ENCODE data around the gene WFDC10B.
"Not testable (repeated sequence)": the region's sequence is repeated elsewhere in the genome, so short reads cannot be mapped to it uniquely, and the experiment has no call there.

WFDC10B gene

GRCh38 chr20:45647441-45648050, 57.3 kb downstream of the WFDC10B start:
- DNase-seq (ENCODE audit: low spot score), result no peak

DNA sequence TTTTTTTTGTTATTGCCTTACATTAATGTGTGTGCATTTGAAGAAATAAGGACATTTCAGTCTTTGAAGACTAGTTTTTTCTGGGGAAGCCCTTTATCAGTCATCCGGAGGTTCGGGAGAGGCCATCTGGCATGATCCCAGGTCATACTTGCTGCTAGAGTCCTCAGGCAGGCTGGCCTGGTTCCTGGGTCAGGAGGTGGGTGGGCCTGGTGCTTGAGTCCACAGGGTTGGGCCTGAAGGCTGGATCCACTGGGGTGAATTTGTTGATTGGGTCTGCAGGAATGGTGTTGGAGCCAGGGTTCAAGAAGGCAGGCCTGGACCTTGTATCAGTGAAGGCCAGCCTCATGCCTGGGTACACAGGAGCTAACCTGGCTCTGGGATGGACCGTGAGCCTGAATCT, 57.9 kb downstream of the WFDC10B start:
- no peak for DNase-seq (ENCODE audit: low spot score)

DNA sequence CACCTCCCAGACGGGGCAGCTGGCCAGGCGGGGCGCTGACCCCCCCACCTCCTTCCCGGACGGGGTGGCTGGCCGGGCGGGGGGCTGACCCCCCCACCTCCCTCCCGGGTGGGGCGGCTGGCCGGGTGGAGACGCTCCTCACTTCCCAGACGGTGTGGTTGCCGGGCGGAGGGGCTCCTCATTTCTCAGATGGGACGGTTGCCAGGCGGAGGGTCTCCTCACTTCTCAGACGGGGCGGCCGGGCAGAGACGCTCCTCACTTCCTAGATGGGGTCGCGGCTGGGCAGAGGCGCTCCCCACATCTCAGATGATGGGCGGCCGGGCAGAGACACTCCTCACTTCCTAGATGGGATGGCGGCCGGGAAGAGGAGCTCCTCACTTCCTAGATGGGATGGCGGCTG, 59.0 kb downstream of the WFDC10B start:
- not testable (repeated sequence) for DNase-seq (ENCODE audit: low spot score)

GRCh38 chr20:45641076-45641475, 63.7 kb downstream of the WFDC10B start:
- not testable (repeated sequence) for DNase-seq (ENCODE audit: low spot score)

GRCh38 chr20:45639687-45640086, 65.1 kb downstream of the WFDC10B start:
- DNase-seq (ENCODE audit: low spot score), result no peak

DNA sequence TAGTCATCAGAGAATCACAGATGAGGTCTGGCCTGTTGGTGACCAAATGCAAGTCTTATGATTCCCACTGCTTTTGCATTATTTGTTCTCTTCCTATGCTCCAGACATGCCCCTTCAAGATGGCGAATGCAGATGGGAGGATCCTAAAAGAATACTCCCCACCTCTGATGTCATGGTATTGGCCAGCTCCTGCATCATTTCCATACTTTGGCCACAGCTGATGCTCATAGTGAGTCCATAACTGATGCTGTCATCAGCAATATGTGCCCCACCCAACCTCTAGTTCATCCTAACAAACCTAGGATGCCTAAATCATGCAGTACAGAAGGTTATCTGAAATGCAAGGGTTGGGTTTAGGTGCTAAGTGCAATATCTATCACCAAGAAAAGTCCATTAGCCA, 68.3 kb downstream of the WFDC10B start:
- no peak for DNase-seq (ENCODE audit: low spot score)

Data from germinal center (tissue), 1 donor.